Small intestine (tissue), 7 donors: ENCODE results near the gene LDB3. TPM values are rescaled to one million over a fixed set of nuclear protein-coding genes. Genes with fewer than 3 reads are reported as not detected.

Experiments
- DNase-seq, 2 donors: peaks; one replicate each; pipeline versions ENCODE4 v3.0.0 to v3.0.0-alpha.2; 2013
- FAIRE-seq: peaks from 2 replicates; lab custom pipeline; 2012; peaks lifted over from hg19 to GRCh38; lab: Jason Lieb, UNC
- H3K27ac ChIP-seq, 3 donors: one replicate each; pipeline ENCODE4 v1.5.1; 2013; ENCODE audit warnings: low read length in 2 of 3, mild to moderate bottlenecking in 2 of 3, control low read depth in 1 of 3, inconsistent platforms in 1 of 3, low read depth in 1 of 3, moderate library complexity in 1 of 3
- H3K27me3 ChIP-seq, 3 donors: one replicate each; pipeline ENCODE4 v1.6.1; 2013; ENCODE audit warnings: low read length in 3 of 3, inconsistent platforms in 1 of 3; ENCODE audit not compliant: control insufficient read depth in 3 of 3, insufficient read depth in 3 of 3
- H3K36me3 ChIP-seq, 3 donors: one replicate each; pipeline ENCODE4 v1.6.1; 2013; ENCODE audit warnings: low read length in 3 of 3, inconsistent platforms in 1 of 3, low read depth in 1 of 3, mild to moderate bottlenecking in 1 of 3, moderate library complexity in 1 of 3; ENCODE audit not compliant: control insufficient read depth in 3 of 3, insufficient read depth in 2 of 3
- H3K4me1 ChIP-seq, 3 donors: one replicate each; pipeline ENCODE4 v1.6.1; 2013; ENCODE audit warnings: low read length in 2 of 3, inconsistent platforms in 1 of 3, low read depth in 1 of 3, mild to moderate bottlenecking in 1 of 3, moderate library complexity in 1 of 3; ENCODE audit not compliant: control insufficient read depth in 3 of 3, insufficient read depth in 2 of 3
- H3K4me3 ChIP-seq, 3 donors: one replicate each; pipeline ENCODE4 v1.5.1; 2013; ENCODE audit warnings: low read length in 3 of 3, control low read depth in 1 of 3, inconsistent platforms in 1 of 3, low read depth in 1 of 3, mild to moderate bottlenecking in 1 of 3, moderate library complexity in 1 of 3
- H3K9me3 ChIP-seq, 2 donors: one replicate each; pipeline ENCODE4 v1.6.1; 2013; ENCODE audit warnings: low read depth in 1 of 2, low read length in 1 of 2; ENCODE audit not compliant: control insufficient read depth in 2 of 2, insufficient read depth in 1 of 2
- WGBS, 3 donors: extraction: QIAGEN DNeasy Blood & Tissue Kit; methylation state at CpG; one replicate each; pipeline ENCODE4 v1.1.7; 2013; 5-methylcytosine and 5-hydroxymethylcytosine counted together
- polyA plus RNA-seq, 4 donors: library from polyadenylated mRNA; stranded (reverse) in 3 of 4; unstranded in 1 of 4; fragments of 200-250 nt in 3 of 4; fragments of 120-200 nt in 1 of 4; gene quantifications; one replicate each; pipeline versions ENCODE4 v1.2.1 to v1.2.3, GENCODE V29; 2013
- donor health status: healthy with polysubstance abuse.
- donor health status: control.
- donor health status: control.
- donor health status: Bipolar disorder and iron deficiency.
- donor health status: healthy.

The LDB3 gene
- polyA plus RNA-seq, 4 donors, result 0.45 to 2.2 (median 1.4) TPM

GRCh38 chr10:86653987-86654386 is 14.3 kb upstream of the LDB3 start:
- Histone ChIP-seq H3K36me3 (no peaks in the 10 kb centered on the region), H3K4me3 (no peak overlapping the region), H3K27ac (no peak overlapping the region), H3K4me1 (peaks cover 0 to 12% (median 5%) of the 10 kb centered on the region in 3 donors), H3K27me3 (no peaks in the 10 kb centered on the region), H3K9me3 (no peaks in the 10 kb centered on the region)
- WGBS, 3 donors, result 89 to 98% (median 98%) methylated on average over 3 of the region's 3 CpGs
- FAIRE-seq, result no peak
- no peak for DNase-seq

- no peaks in the 10 kb centered on the region for H3K27me3 ChIP-seq
- H3K9me3 ChIP-seq, result no peaks in the 10 kb centered on the region
- FAIRE-seq, result no peak
- no peak within 1 kb of the TSS for H3K27ac ChIP-seq
- H3K36me3 ChIP-seq, result no peaks in the 10 kb centered on the region
- no peak within 1 kb of the TSS for H3K4me3 ChIP-seq
- WGBS, 3 donors, result 83 to 88% (median 84%) methylated on average over 17 of the region's 17 CpGs
- no peak for DNase-seq
- H3K4me1 ChIP-seq, result peaks cover 0 to 6% (median 0%) of the 10 kb centered on the region in 3 donors
Measured at GRCh38 chr10:86654411-86655172, 13.7 kb upstream of the LDB3 start, which contains the start of gene OPN4. Gene OPN4, plus strand, starts transcription at chr10:86654547. Its CDS starts 237 bp downstream, at chr10:86654784.

GRCh38 chr10:86655173-86655540 is 13.2 kb upstream of the LDB3 start:
- H3K4me3 ChIP-seq, result no peak overlapping the region
- 90 to 92% (median 91%) methylated on average over 4 of the region's 4 CpGs for WGBS, 3 donors
- H3K9me3 ChIP-seq, result no peaks in the 10 kb centered on the region
- peaks cover 0 to 4% (median 0%) of the 10 kb centered on the region in 3 donors for H3K4me1 ChIP-seq
- DNase-seq (no peak), FAIRE-seq (no peak)
- H3K27me3 ChIP-seq, result no peaks in the 10 kb centered on the region
- H3K36me3 ChIP-seq, result no peaks in the 10 kb centered on the region
- no peak overlapping the region for H3K27ac ChIP-seq

DNA sequence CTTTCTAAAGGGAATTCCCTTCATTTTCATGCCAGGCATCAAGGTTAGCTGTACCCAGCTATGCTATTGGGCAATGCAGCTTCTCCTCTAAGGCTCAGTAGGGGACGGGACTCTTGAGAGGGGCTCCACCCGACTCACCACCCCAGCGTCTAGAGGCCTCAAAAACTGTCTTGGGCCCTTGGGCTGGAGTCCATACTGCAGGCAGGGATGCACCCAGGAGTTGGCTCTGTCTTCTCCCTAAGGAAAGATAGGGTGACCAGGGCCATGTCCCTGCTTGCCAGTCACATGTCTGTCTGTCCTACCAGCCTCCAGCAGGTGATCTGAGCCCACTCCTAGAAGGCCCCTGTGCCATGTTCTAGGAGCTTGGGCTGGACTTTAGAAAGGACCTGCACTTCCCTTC is 12.7 kb upstream of the LDB3 start:
- no peaks in the 10 kb centered on the region for H3K36me3 ChIP-seq
- H3K4me1 ChIP-seq, result peaks cover 0 to 4% (median 0%) of the 10 kb centered on the region in 3 donors
- WGBS, 3 donors, result 77 to 90% (median 85%) methylated on average over 3 of the region's 3 CpGs
- H3K4me3 ChIP-seq, result no peak overlapping the region
- no peaks in the 10 kb centered on the region for H3K9me3 ChIP-seq
- DNase-seq (no peak), FAIRE-seq (no peak)
- H3K27me3 ChIP-seq, result no peaks in the 10 kb centered on the region
- H3K27ac ChIP-seq, result no peak overlapping the region

DNA sequence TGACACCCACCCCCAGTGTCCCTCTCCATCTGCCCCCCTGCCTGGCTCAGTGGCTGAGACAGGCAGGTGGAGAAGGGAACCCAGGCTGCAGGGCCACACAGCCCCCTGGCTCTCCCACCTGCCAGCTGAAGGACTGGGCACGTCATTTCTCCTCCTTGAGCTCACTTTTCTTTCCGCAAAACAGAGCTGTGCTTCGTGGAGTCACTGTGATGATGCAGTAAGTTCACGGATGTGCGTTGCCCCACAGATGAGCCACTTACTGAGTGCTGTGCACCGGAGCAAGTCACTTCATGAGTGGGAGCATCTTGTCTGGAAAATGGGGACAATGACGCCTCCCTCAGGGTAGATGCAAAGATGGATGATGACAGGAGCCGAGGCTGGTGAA is 11.3 kb upstream of the LDB3 start:
- H3K4me1 ChIP-seq, result peaks cover 0 to 4% (median 0%) of the 10 kb centered on the region in 3 donors
- no peaks in the 10 kb centered on the region for H3K27me3 ChIP-seq
- FAIRE-seq (no peak), DNase-seq (no peak)
- H3K36me3 ChIP-seq, result no peaks in the 10 kb centered on the region
- H3K4me3 ChIP-seq, result no peak overlapping the region
- WGBS, 3 donors, result 88 to 92% (median 91%) methylated on average over 8 of the region's 8 CpGs
- no peak overlapping the region for H3K27ac ChIP-seq
- H3K9me3 ChIP-seq, result no peaks in the 10 kb centered on the region

DNA sequence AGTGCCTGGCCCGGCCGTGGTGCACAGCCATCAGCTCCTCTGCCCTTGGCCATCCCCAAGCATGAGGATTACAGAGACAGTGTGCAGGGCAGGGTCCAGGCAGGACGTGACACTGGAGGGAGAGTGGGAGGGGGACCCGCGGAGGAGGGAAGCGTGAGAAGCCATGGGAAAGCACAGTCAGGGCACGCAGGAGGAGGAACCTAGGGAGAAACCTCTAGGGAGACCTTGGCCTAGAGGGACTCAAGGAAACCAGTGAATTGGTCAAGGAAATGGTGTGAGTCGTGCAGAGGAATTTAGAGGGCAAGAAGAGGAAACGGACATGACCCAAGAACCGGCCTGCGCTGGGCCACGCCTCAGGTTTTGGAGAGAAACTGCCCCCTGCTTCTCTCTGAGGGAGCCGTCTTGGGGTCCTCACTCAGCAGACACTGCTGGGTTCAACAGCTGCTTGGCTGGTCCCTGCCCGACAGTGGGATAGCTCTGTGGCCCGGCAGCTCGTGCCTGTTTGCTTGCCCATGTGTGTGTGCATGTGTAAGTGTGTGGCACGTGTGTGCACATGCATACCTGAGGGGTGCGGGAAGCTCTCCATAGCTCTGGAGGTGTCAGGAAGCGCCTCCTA is 10.8 kb upstream of the LDB3 start:
- Histone ChIP-seq H3K4me3 (no peak overlapping the region), H3K9me3 (no peaks in the 10 kb centered on the region), H3K4me1 (peaks cover 0 to 3% (median 0%) of the 10 kb centered on the region in 3 donors), H3K27ac (no peak overlapping the region), H3K27me3 (no peaks in the 10 kb centered on the region), H3K36me3 (no peaks in the 10 kb centered on the region)
- 71 to 78% (median 75%) methylated on average over 19 of the region's 19 CpGs for WGBS, 3 donors
- no peak for FAIRE-seq
- no peak for DNase-seq

DNA sequence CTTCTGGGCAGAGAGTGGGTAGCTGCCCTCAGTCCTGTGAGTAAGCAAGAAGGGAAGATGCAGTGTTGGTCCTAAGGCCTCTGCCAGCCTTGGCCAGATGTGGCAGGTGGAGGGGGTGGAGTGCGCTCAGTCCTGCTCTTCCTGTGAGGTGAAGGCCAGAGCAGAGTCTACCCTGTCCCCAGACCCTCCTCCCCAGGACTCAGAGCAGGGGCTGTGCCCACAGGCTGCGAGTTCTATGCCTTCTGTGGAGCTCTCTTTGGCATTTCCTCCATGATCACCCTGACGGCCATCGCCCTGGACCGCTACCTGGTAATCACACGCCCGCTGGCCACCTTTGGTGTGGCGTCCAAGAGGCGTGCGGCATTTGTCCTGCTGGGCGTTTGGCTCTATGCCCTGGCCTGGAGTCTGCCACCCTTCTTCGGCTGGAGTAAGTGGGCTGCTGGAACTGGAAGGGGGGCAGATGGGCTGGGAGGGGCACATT is 10.0 kb upstream of the LDB3 start:
- FAIRE-seq, result no peak
- no peak for DNase-seq
- WGBS, 3 donors, result 78 to 88% (median 81%) methylated on average over 12 of the region's 12 CpGs
- no peak overlapping the region for H3K4me3 ChIP-seq
- no peak overlapping the region for H3K27ac ChIP-seq
- H3K27me3 ChIP-seq, result no peaks in the 10 kb centered on the region
- no peaks in the 10 kb centered on the region for H3K4me1 ChIP-seq
- no peaks in the 10 kb centered on the region for H3K9me3 ChIP-seq
- no peaks in the 10 kb centered on the region for H3K36me3 ChIP-seq

DNA sequence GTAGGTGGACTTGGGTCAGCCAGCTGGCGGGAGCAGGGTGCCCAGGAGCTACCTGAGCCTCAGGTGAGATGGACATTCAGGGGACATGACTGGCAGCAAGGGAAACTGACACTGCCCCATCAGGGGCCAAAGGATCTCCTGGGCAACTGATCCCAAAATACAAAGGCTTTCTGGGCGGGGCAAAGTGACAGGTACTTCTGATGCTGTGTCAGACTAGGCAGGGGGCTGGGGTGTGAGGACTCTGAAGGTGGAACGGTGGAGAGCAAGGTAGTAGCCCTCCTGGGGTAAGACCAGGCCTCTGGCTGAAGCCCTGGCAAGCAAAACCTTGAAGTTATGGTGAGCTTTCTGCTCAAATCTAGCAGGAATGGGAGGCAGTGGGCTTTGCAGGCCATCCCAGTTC is 9.6 kb upstream of the LDB3 start:
- no peak for DNase-seq
- no peaks in the 10 kb centered on the region for H3K27me3 ChIP-seq
- H3K27ac ChIP-seq, result no peak overlapping the region
- no peak overlapping the region for H3K4me3 ChIP-seq
- 57 to 65% (median 59%) methylated on average over 3 of the region's 3 CpGs for WGBS, 3 donors
- FAIRE-seq, result no peak
- no peaks in the 10 kb centered on the region for H3K4me1 ChIP-seq
- no peaks in the 10 kb centered on the region for H3K9me3 ChIP-seq
- H3K36me3 ChIP-seq, result no peaks in the 10 kb centered on the region
